Nephron (organoid): ENCODE measurements around the gene ASB6.
A peak's percentile ranks its signal among the peaks of the same experiment; 100 is the strongest.

Source experiments
- H3K27ac Mint-ChIP-seq, 3 experiments: 2 replicates each; pipeline ENCODE4 v1.8.0; 2020; ENCODE audit warnings: mixed read lengths in 3 of 3, mild to moderate bottlenecking in 2 of 3, moderate library complexity in 1 of 3
- H3K27me3 Mint-ChIP-seq: 2 replicates; pipeline ENCODE4 v1.8.0; 2021; ENCODE audit warnings: low read depth, mild to moderate bottlenecking, moderate library complexity, mixed read lengths
- H3K36me3 Mint-ChIP-seq: 2 replicates; pipeline ENCODE4 v1.8.0; 2020; ENCODE audit warnings: low read depth, mixed read lengths
- H3K4me1 Mint-ChIP-seq: 2 replicates; pipeline ENCODE4 v1.8.0; 2020; ENCODE audit warnings: mixed read lengths
- H3K4me3 Mint-ChIP-seq, 3 experiments: 2 replicates each; pipeline ENCODE4 v1.8.0; 2020; ENCODE audit warnings: mild to moderate bottlenecking in 3 of 3, mixed read lengths in 3 of 3, moderate library complexity in 2 of 3
- H3K9me3 Mint-ChIP-seq: 2 replicates; pipeline ENCODE4 v1.8.0; 2020; ENCODE audit warnings: mixed read lengths
- TF ChIP-seq, protein P1 (sequence below), 3 experiments: fragments of 200-600 bp; sonication (generic); IDR thresholded peaks; one replicate each; pipeline ENCODE4 v1.5.0; 2021; ENCODE audit warnings: antibody characterized with exemption in 3 of 3; ENCODE audit not compliant: unreplicated experiment in 3 of 3

The ASB6 gene

DNA sequence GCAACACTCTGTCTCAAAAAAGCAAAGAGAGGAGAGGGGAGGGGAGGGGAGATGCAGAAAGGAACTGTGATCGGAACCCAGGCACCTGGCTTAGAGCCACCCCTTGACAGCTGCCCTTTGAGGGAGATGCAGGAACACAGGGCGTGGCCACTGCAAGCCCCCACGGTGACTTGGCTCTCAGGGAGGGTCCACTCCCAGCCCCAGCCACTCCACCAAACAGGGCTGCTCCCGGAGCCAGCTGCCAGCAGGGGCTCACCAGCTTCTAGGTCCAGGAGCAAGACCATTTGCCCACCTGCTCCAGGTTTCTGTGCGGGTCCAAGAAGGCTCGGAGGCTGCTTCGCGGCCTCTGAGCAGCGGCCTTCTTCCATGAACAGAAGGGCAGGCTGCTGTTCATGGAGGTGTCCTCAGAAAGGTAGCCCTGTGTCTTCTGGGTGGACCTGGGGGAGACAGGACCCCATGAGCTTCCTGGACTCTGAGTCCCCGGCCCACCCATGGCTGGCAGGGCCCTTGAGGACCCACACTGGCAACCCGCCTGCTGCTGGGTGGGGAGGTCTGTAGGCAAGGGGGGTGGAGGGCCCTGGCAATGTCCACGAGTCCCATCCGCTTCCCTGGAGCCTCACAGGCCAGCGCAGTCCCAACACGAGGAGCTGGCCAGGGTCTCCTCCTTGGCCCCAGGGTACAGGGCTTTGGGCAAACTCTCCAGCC, 29.0 kb downstream of the ASB6 start:
- Mint-ChIP-seq H3K27me3 (peaks cover 3% of the 10 kb centered on the region), H3K27ac (peak overlapping the region; percentile 63 to 87 (median 68)), H3K36me3 (no peaks in the 10 kb centered on the region), H3K4me1 (peaks cover 10% of the 10 kb centered on the region), H3K4me3 (no peak overlapping the region), H3K9me3 (no peaks in the 10 kb centered on the region)
- TF ChIP-seq, protein P1, sequence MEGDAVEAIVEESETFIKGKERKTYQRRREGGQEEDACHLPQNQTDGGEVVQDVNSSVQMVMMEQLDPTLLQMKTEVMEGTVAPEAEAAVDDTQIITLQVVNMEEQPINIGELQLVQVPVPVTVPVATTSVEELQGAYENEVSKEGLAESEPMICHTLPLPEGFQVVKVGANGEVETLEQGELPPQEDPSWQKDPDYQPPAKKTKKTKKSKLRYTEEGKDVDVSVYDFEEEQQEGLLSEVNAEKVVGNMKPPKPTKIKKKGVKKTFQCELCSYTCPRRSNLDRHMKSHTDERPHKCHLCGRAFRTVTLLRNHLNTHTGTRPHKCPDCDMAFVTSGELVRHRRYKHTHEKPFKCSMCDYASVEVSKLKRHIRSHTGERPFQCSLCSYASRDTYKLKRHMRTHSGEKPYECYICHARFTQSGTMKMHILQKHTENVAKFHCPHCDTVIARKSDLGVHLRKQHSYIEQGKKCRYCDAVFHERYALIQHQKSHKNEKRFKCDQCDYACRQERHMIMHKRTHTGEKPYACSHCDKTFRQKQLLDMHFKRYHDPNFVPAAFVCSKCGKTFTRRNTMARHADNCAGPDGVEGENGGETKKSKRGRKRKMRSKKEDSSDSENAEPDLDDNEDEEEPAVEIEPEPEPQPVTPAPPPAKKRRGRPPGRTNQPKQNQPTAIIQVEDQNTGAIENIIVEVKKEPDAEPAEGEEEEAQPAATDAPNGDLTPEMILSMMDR (IDR thresholded peaks at IDR 0.05; ENCODE audit: unreplicated experiment in 3 of 3), result no peak

DNA sequence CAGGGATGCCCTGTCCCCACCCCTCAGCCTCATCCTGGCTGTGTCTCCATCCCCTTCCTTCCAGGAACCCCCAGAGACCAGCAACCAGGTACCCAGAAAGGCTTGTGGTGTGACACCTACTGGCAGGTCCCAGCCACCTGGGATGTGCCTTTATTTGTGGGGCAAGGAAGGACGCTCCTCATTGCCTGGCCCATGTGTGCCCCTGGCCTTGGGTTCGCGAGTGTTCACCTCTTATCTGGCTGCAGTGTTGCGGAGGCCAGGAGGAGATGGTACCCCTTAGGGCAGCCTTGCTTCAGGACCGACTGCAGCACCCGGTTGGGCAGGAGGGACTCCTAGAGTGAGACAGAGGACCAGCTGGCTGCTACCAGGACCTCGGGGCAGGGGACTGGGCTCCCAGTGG, 29.8 kb downstream of the ASB6 start:
- Mint-ChIP-seq H3K27ac (peak overlapping the region in 1 of 3 experiments; percentile 55), H3K4me3 (peak overlapping the region in 2 of 3 experiments; percentile 19 to 42)

DNA sequence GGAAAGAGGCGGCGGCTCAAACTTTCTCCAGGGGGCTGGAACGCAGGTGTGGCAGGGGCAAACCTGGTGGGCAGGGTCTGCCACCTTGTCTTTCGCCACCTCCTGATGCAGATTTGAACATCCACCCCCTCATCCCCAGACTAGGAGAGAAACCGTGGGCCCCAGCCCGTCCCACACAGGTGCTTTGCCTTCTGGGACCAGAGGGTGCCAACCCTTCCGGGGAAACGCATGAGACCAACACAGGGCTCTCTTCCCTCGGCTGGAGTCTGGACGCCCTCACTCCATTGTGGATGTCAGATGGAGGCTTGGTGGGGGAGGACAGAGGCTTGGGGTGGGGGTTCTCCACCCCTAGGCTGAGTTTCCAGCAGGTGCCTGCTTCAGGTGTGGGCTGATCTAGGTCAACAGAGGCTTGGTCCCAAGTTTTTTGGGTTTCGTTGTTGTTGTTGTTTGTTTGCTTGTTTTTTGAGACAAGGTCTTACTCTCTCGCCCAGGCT, 30.6 kb downstream of the ASB6 start:
- H3K9me3 Mint-ChIP-seq, result no peaks in the 10 kb centered on the region
- H3K27me3 Mint-ChIP-seq, result peaks cover 3% of the 10 kb centered on the region
- peaks cover 25% of the 10 kb centered on the region for H3K4me1 Mint-ChIP-seq

More for the DNA sequence above, 29.8 kb downstream of the ASB6 start:
- H3K4me1 Mint-ChIP-seq, result peaks cover 17% of the 10 kb centered on the region
- H3K27me3 Mint-ChIP-seq, result peaks cover 3% of the 10 kb centered on the region
- TF ChIP-seq, protein P1 (IDR thresholded peaks at IDR 0.05; ENCODE audit: unreplicated experiment in 3 of 3), result no peak
- H3K9me3 Mint-ChIP-seq, result no peaks in the 10 kb centered on the region
- no peaks in the 10 kb centered on the region for H3K36me3 Mint-ChIP-seq

DNA sequence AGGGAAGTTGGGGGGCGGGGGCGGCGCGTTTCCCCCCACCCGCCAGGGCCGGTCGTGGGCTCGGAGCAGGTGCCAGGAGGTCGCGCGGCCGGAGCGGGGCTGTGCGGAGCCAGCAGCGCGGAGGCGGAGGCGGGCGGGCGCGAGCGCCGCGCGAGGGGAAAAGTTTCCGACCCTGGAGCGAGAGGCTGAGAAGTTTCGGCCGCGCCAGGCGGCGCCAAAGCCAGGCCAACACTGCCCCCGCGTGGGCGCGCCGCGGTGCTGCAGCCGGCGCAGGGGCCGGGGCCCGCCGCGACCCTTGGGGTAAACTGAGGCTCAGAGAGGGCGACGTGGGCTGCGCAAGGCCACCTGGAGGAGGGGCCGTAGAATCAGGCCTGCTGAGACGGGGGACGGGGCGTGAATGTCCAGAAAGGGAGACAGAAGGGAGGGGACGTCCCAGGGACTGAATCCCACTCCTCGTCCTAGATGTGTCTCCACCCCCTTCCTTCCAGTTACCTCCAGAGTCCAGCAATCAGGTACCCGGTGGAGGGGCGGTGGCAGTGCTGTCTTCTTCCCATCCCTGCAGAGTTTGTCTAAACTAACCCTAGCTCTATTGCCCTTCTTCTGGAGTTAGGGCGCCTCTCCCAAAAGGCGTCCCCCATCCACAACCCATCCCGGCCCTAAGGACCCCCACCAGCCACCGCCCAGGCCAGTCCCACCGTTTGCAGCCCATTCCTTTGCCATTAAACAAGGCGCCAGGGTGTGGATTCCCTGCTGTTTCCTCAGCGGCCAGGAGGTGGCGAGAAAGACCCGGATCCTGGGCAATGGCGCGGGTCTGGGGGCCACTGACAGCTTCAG, 31.3 kb downstream of the ASB6 start:
- H3K4me3 Mint-ChIP-seq, result peak overlapping the region; percentile 82 to 87 (median 84)
- no peaks in the 10 kb centered on the region for H3K36me3 Mint-ChIP-seq
- peaks cover 3% of the 10 kb centered on the region for H3K27me3 Mint-ChIP-seq
- peak overlapping the region; percentile 90 to 95 (median 92) for H3K27ac Mint-ChIP-seq
- H3K9me3 Mint-ChIP-seq, result no peaks in the 10 kb centered on the region
- H3K4me1 Mint-ChIP-seq, result peaks cover 27% of the 10 kb centered on the region
- TF ChIP-seq, protein P1 (IDR thresholded peaks at IDR 0.05; ENCODE audit: unreplicated experiment in 3 of 3), result peak; percentile 92 to 96 (median 92)

More for the DNA sequence above, 30.6 kb downstream of the ASB6 start:
- Mint-ChIP-seq H3K27ac (peak overlapping the region; percentile 90 to 95 (median 92)), H3K4me3 (peak overlapping the region; percentile 82 to 87 (median 84)), H3K36me3 (no peaks in the 10 kb centered on the region)
- TF ChIP-seq, protein P1 (IDR thresholded peaks at IDR 0.05; ENCODE audit: unreplicated experiment in 3 of 3), result no peak

DNA sequence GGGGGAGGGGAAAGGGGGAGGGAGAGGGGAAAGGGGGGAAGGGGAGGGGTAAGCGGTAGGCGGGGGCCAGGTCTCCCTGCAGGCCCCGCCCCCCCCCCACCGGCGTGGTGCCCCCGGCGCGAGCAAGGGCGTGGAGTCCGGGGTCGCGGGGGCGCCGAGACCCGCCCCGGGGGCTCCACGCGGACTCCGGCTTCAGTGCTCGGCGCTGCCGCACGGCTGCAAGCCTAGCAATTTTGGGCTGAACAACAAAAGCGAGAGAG, 31.8 kb downstream of the ASB6 start:
- H3K4me1 Mint-ChIP-seq, result peaks cover 27% of the 10 kb centered on the region
- no peaks in the 10 kb centered on the region for H3K9me3 Mint-ChIP-seq
- H3K36me3 Mint-ChIP-seq, result no peaks in the 10 kb centered on the region
- H3K27me3 Mint-ChIP-seq, result peaks cover 3% of the 10 kb centered on the region
- peak overlapping the region; percentile 96 to 98 (median 97) for H3K27ac Mint-ChIP-seq
- peak overlapping the region in 1 of 3 experiments; percentile 63 for H3K4me3 Mint-ChIP-seq
- TF ChIP-seq, protein P1 (IDR thresholded peaks at IDR 0.05; ENCODE audit: unreplicated experiment in 3 of 3), result no peak
